HG03521 (cell line): ENCODE results near the gene CDC14C.

Experiments
- ATAC-seq: cut with Tn5 transposase; IDR thresholded peaks from one replicate; pipeline ENCODE4 v1.9.1; 2021; ENCODE audit warnings: mild to moderate bottlenecking, moderate library complexity; ENCODE audit not compliant: unreplicated experiment

CDC14C gene

GRCh38 chr7:48971173-48971572 lies 46.8 kb downstream of the CDC14C start:
- ATAC-seq: no peak

GRCh38 chr7:48976253-48976652 lies 51.9 kb downstream of the CDC14C start:
- no peak for ATAC-seq

GRCh38 chr7:48976850-48977249 lies 52.5 kb downstream of the CDC14C start:
- no peak for ATAC-seq
